GM23338 (cell line): ENCODE results near the gene FCHSD2. TPM values are rescaled to one million over a fixed set of nuclear protein-coding genes. Genes with fewer than 3 reads are reported as not detected.
A peak's percentile ranks its signal among the peaks of the same experiment; 100 is the strongest.

Experiments
- ATAC-seq: fragments of 200-7000 bp; cut with Tn5 transposase; 3 replicates; pipeline ENCODE4 v1.9.1; 2020
- DNase-seq: peaks from one replicate; pipeline ENCODE4 v3.0.0-alpha.2; 2015; ENCODE audit warnings: low spot score
- H2AFZ ChIP-seq: fragments of 200-600 bp; sonication (generic); 2 replicates; pipeline ENCODE4 v1.8.0; 2016; ENCODE audit warnings: antibody characterized with exemption, mild to moderate bottlenecking, moderate library complexity
- H3F3A ChIP-seq: fragments of 200-600 bp; sonication (generic); replicated peaks from 2 replicates; pipeline ENCODE4 v1.8.0; 2017; ENCODE audit warnings: antibody characterized with exemption, mixed run types, low read depth
- H3K27ac ChIP-seq: fragments of 200-600 bp; sonication (generic); 2 replicates; pipeline ENCODE4 v1.6.1; 2016; ENCODE audit warnings: low read depth
- H3K27me3 ChIP-seq: fragments of 200-600 bp; sonication (generic); 2 replicates; pipeline ENCODE4 v1.8.0; 2016; ENCODE audit warnings: mild to moderate bottlenecking, mixed run types, moderate library complexity; ENCODE audit not compliant: insufficient read depth
- H3K36me3 ChIP-seq: fragments of 200-600 bp; sonication (generic); 2 replicates; pipeline ENCODE4 v1.8.0; 2016; ENCODE audit warnings: mild to moderate bottlenecking; ENCODE audit not compliant: insufficient read depth
- H3K4me1 ChIP-seq: fragments of 200-600 bp; sonication (generic); 2 replicates; pipeline ENCODE4 v1.8.0; 2016; ENCODE audit warnings: mild to moderate bottlenecking, moderate library complexity; ENCODE audit not compliant: insufficient read depth
- H3K4me2 ChIP-seq: fragments of 200-600 bp; sonication (generic); 2 replicates; pipeline ENCODE4 v1.7.1; 2017; ENCODE audit warnings: mixed run types
- H3K4me3 ChIP-seq: fragments of 200-600 bp; sonication (generic); 2 replicates; pipeline ENCODE4 v1.6.1; 2016; ENCODE audit warnings: mixed run types
- H3K79me2 ChIP-seq: fragments of 200-600 bp; sonication (generic); replicated peaks from 2 replicates; pipeline ENCODE4 v1.8.0; 2017; ENCODE audit warnings: mild to moderate bottlenecking; ENCODE audit not compliant: insufficient read depth
- H3K9me2 ChIP-seq: fragments of 200-600 bp; sonication (generic); 2 replicates; pipeline ENCODE4 v1.8.0; 2017; ENCODE audit not compliant: insufficient read depth
- H4K20me1 ChIP-seq: fragments of 200-600 bp; sonication (generic); replicated peaks from 2 replicates; pipeline ENCODE4 v1.8.0; 2017; ENCODE audit warnings: mild to moderate bottlenecking; ENCODE audit not compliant: insufficient read depth
- H3K27ac Mint-ChIP-seq: 2 replicates; pipeline ENCODE4 v1.8.0; 2020; ENCODE audit warnings: inconsistent platforms, mild to moderate bottlenecking, moderate library complexity, mixed read lengths
- H3K27me3 Mint-ChIP-seq: 3 replicates; pipeline ENCODE4 v1.8.0; 2022; ENCODE audit warnings: low read depth, mild to moderate bottlenecking, moderate library complexity, mixed read lengths, inconsistent platforms; ENCODE audit not compliant: insufficient read depth, poor library complexity
- H3K36me3 Mint-ChIP-seq: 3 replicates; pipeline ENCODE4 v1.8.0; 2021; ENCODE audit warnings: low read depth, mild to moderate bottlenecking, inconsistent platforms, moderate library complexity, mixed read lengths
- H3K4me1 Mint-ChIP-seq: 3 replicates; pipeline ENCODE4 v1.8.0; 2020; ENCODE audit warnings: mild to moderate bottlenecking, inconsistent platforms, mixed read lengths
- H3K4me3 Mint-ChIP-seq: 3 replicates; pipeline ENCODE4 v1.8.0; 2021; ENCODE audit warnings: moderate library complexity, mild to moderate bottlenecking, inconsistent platforms, mixed read lengths
- H3K9me3 Mint-ChIP-seq: 3 replicates; pipeline ENCODE4 v1.8.0; 2020; ENCODE audit warnings: moderate library complexity, mild to moderate bottlenecking, inconsistent platforms, mixed read lengths
- CREB1 ChIP-seq: fragments of 250-450 bp; sonication (Bioruptor Pico); IDR thresholded peaks from 2 replicates; pipeline ENCODE4 v1.5.0; 2020; ENCODE audit warnings: low read depth, mild to moderate bottlenecking, moderate library complexity
- CTCF ChIP-seq, 2 experiments: fragments of 200-600 bp in 1 of 2; sonication (generic) in 1 of 2; conservative IDR thresholded peaks; 2 replicates each; pipeline versions ENCODE4 v1.5.1 to v1.6.1; 2016 to 2017; ENCODE audit warnings: antibody characterized with exemption in 2 of 2, low read depth in 2 of 2, mild to moderate bottlenecking in 2 of 2, moderate library complexity in 1 of 2
- ETS1 ChIP-seq: IDR thresholded peaks from 2 replicates; pipeline ENCODE4 v1.6.1; 2016; ENCODE audit warnings: antibody characterized with exemption
- EZH2phosphoT487 ChIP-seq: fragments of 200-600 bp; sonication (generic); IDR thresholded peaks from one replicate; pipeline ENCODE4 v1.8.1; 2018; ENCODE audit warnings: antibody characterized with exemption; ENCODE audit not compliant: unreplicated experiment
- JUNB ChIP-seq: IDR thresholded peaks from one replicate; pipeline ENCODE4 v1.6.1; 2016; ENCODE audit warnings: antibody characterized with exemption; ENCODE audit not compliant: unreplicated experiment
- NANOG ChIP-seq: IDR thresholded peaks from 2 replicates; pipeline ENCODE4 v1.6.1; 2016; ENCODE audit warnings: antibody characterized with exemption, borderline replicate concordance
- STAT1 ChIP-seq: IDR thresholded peaks from one replicate; pipeline ENCODE4 v1.6.1; 2016; ENCODE audit warnings: antibody characterized with exemption; ENCODE audit not compliant: unreplicated experiment
- ZNF114 ChIP-seq: fragments of 250-450 bp; sonication (Bioruptor Pico); IDR thresholded peaks from 2 replicates; pipeline ENCODE4 v1.5.0; 2020; ENCODE audit warnings: mild to moderate bottlenecking, moderate library complexity
- ZNF331 ChIP-seq: fragments of 250-450 bp; sonication (Bioruptor Pico); IDR thresholded peaks from 2 replicates; pipeline ENCODE4 v1.5.0; 2020; ENCODE audit warnings: low read depth, mild to moderate bottlenecking, moderate library complexity
- ZNF462 ChIP-seq: fragments of 250-450 bp; sonication (Bioruptor Pico); IDR thresholded peaks from 2 replicates; pipeline ENCODE4 v1.5.0; 2020; ENCODE audit warnings: mild to moderate bottlenecking, moderate library complexity
- polyA plus RNA-seq: library from polyadenylated mRNA; unstranded; fragments of >200 nt; fragmentation: Nextera tagmentation; extraction: Ambion mirVana; gene quantifications from 2 replicates; pipeline ENCODE4 v1.2.1, GENCODE V29; 2016
- total RNA-seq: library from RNA; depleted of rRNA; stranded (reverse); fragments of >200 nt; shearing (Covaris generic); gene quantifications from 2 replicates; pipeline ENCODE4 v1.2.3, GENCODE V29; 2014

FCHSD2 gene
- total and polyA plus RNA-seq, 2 experiments from 2014 or later: 3.6 to 5.2 TPM

- TF ChIP-seq ETS1 (no peak), EZH2phosphoT487 (no peak), ZNF462 (no peak)
These were observed 41.5 kb downstream of the FCHSD2 start (continued) for GRCh38 chr11:73100578-73100977.

- Histone ChIP-seq H3F3A (no peaks in the 10 kb centered on the region), H3K9me2 (no peaks in the 10 kb centered on the region), H3K36me3 (no peaks in the 10 kb centered on the region), H2AFZ (no peak overlapping the region), H3K27me3 (no peaks in the 10 kb centered on the region), H3K4me3 (no peak overlapping the region), H3K79me2 (no peaks in the 10 kb centered on the region), H3K27ac (peak overlapping the region; percentile 10; the same call in 1 of the 2 replicates), H3K4me1 (peaks cover 17% of the 10 kb centered on the region), H4K20me1 (no peaks in the 10 kb centered on the region), H3K4me2 (peak overlapping the region; percentile 42)
- Mint-ChIP-seq H3K27ac (0 out of 2 replicates have a peak overlapping the region, but pooled peaks have one; percentile 26), H3K27me3 (peaks cover 3% of the 10 kb centered on the region), H3K4me3 (no peak overlapping the region), H3K9me3 (no peaks in the 10 kb centered on the region), H3K4me1 (peaks cover 14% of the 10 kb centered on the region), H3K36me3 (no peaks in the 10 kb centered on the region)
- ATAC-seq (peak; percentile 74), DNase-seq (peak; percentile 32)
- no peak for TF ChIP-seq ZNF114 (CRISPR knock-in tag)
- TF ChIP-seq ZNF331 (CRISPR knock-in tag): no peak
- no peak for TF ChIP-seq CREB1
- TF ChIP-seq JUNB: no peak
- no peak for TF ChIP-seq EZH2phosphoT487
- TF ChIP-seq NANOG: no peak
- TF ChIP-seq CTCF (conservative IDR thresholded peaks at IDR 0.05; ENCODE audit: low read depth in 2 of 2): no peak
- TF ChIP-seq STAT1: no peak
These were observed 42.4 kb downstream of the FCHSD2 start for GRCh38 chr11:73099512-73100266.
